Amniotic epithelial cell (primary cell): ENCODE results near the gene TMEM131.
"Not testable (repeated sequence)": the region's sequence is repeated elsewhere in the genome, so short reads cannot be mapped to it uniquely, and the experiment has no call there.

ENCODE experiments used
- DNase-seq: peaks from one replicate; pipeline ENCODE4 v3.0.0-alpha.2; 2010; ENCODE audit warnings: low read depth

TMEM131 gene

DNA sequence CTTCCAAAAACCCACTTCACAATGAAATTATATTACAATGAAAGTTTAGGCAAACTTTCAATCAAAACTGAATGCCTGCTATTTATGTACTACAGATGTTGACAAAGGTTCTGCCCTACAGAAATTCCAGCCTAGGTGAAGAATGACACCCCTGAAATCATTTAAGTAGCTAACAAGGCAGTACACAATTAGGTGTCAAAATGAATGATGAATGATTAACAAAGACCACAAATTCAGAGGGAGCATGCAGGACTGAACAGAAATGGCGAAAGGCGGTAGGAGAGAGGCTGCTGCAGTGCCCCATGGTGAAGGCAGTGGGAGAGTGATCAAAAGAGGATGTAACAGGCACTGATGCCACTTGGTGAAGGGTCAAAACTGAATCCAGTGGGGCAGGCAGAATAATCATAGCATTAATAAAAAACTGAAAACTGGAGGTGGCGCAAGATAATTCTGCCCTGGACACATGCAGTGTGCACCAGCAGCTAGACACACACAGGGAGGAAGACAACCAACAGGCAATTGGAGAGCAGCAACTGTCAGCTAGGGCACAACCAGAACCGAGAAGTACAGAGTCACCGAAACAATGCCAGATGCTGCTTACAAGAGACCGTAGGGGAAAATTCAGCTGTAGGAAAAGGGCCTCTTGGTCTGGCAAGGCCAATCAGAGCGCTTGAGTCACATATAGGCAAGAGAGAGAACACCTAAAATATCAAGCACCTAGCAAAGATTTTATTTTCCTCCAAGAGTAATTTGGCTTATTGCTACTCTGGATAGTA lies 4.5 kb downstream of the TMEM131 start:
- no peak for DNase-seq

DNA sequence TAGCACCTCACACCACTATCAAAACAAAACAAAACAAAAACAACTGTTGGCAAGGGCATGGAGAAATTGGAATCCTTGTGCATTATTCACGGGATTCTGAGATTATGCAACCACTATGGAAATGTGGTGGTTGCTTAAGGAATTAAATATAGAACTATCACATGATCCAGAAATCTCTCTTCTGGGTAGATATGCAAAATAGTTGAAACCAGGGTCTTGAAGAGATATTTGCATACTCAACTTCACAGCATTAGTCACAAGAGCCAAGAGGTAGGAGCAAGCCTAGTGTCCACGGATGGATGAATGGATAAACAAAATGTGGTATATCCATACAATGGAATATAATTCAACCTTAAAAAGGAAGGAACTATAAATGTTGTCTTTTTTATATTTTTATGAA lies 7.0 kb downstream of the TMEM131 start:
- DNase-seq, result peak; percentile 51

DNA sequence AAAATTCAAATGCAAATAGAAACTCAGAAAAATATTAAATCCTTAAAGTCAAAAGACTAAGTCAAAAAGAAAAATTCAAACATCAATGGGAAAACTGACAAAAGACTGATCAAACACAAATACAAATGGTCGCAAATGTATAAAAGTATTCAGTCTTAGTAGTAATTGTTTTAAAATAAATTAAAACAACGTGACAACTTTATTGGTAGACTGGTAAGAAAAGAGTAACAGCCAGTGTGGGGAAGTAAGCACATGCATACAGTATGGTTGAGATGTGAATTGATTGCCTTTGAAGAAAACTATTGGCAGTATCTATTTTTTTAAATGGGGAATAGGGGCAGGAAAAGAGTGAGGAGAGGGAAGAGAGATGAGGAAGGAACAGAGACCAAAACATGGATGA lies 9.8 kb downstream of the TMEM131 start:
- no peak for DNase-seq

DNA sequence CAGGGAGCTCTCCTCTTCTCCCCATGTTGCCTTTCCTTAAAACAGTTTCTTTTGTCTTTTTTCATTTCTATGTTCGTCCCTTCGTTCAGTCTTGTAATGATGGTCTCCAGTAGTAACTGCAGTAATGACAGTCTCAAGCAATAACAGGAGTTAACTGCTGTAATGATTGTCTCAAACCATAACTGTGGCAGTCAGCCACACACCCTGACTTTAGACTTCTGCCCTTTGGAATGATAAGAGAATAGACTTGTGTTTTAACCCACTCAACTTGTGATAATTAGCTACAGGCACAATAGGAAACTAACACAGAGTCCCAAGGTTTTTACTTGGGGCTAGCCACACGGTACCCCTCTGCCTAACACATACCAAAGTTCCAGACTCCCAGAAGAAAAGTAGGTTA lies 12.1 kb downstream of the TMEM131 start:
- no peak for DNase-seq

DNA sequence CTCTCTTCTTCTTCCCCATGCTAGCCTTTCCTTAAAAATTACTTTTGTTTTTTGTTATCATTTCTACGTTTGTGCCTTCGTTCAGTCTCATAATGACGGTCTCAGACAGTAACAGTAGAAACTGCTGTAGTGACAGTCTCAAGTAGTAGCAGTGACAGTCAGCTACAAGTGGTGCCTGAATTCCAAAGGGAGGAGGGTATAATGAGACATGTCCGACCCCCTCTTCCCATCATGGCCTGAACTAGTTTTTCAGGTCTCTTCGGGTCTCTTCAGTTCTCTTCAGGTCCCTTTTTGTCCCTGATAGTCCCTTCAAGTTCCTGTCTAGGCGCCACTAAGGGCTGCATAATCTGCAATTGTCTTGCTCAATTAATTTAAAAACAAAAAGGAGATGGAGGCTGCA lies 12.6 kb downstream of the TMEM131 start:
- DNase-seq, result no peak

DNA sequence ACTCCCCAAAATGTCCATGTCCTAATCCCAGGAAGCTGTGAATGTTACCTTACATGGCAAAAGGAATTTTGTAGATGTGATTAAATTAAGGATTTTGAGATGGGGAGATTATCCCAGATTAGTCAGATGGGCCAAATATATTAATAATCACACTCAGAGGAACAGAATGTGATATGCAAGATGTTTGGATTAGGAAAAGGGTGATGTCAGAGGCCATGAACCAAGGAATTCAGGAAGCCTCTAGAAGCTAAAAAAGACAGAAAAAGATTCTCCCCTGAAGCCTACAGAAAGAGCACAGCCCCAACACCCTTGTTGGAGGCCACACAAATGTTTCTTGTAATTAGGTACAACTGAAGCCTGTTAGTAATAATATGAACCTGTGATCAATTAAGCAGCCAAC lies 13.1 kb downstream of the TMEM131 start:
- DNase-seq, result peak; percentile 67

DNA sequence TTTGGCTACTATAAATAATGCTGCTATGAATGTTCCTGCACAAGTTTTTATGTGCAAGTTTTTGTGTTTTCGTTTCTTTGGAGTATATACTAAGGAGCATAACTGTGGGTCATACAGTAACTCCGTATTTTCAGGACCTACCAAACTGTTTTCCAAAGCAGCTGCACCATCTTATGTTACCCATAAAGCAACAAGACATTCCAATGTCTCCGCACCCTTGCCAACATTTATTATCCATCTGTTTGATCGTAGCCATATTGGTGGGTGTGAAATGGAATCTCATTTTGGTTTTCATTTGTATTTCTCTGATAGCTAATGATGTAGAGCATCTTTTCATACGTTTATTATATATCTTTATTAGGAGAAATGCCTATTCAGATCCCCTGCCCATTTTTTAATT lies 13.8 kb downstream of the TMEM131 start:
- no peak for DNase-seq

DNA sequence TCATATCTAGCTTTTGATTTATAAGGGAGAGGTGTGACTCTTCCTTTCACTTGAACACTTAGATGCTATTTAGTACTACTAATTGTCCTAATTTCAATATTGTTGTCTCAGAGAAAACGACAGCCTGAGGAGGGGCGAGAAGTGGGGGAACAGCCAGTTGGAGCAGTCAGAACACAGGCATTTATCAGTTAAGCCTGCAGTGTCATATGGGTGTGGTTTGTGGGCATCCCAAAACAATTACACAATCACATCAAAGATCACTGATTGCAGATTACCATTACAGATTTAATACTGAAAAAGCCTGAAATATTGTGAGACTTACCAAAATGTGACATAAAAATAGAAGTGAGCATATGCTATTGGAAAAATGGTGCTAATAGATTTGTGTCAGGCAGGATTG lies 15.8 kb downstream of the TMEM131 start:
- DNase-seq, result peak; percentile 35

DNA sequence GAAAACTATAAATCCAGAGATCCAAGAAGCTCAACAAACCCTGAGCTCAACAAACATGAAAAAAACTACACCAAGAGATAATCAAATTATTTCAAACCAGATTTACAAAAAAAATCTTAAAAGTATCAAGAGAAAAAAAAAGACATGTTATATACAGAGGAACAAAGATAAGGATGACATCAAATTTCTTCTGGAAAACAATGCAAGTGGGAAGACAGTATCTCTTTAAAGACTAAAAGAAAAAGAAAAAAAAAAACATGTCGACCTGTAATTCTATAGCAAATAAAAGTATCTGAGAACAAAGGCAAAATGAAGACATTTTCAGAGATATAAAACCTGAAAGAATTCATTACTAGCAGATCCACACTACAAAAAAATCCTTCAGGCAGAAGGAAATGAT lies 21.3 kb downstream of the TMEM131 start:
- DNase-seq, result no peak

DNA sequence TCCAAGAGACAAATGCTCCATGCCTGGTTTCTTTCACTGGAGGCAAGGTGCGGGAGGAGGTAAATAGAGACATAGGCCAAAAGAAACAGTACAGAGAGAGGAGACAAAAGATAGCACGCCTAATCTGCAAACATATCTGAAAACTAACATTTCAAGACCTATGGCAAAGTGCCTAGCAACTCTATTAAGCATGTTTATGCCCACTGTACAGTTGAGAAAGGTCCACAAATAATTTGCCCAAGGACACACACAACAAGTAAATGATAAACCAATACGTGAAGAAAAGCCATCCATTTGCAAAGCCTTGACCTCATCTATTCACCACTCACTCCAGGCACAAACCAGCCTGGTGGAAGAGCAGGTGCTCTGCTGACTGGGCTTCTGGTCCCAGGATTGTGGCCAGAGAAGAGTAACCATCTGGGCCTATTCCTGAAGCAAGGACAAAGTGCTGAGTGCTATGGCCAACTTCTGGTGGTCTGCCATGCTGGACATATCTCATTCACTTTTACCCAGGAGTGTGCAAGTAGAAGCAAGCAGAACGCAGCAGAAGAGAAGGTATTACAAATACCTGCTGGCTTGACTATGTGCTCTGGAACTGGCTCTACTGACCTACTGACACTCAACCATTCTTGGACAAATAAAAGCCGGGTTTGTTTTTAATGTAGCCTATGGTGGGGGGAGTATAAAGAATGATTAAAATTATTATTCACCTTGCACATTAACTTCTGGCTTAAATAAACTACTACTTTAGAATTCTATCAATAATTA lies 25.3 kb downstream of the TMEM131 start:
- no peak for DNase-seq

DNA sequence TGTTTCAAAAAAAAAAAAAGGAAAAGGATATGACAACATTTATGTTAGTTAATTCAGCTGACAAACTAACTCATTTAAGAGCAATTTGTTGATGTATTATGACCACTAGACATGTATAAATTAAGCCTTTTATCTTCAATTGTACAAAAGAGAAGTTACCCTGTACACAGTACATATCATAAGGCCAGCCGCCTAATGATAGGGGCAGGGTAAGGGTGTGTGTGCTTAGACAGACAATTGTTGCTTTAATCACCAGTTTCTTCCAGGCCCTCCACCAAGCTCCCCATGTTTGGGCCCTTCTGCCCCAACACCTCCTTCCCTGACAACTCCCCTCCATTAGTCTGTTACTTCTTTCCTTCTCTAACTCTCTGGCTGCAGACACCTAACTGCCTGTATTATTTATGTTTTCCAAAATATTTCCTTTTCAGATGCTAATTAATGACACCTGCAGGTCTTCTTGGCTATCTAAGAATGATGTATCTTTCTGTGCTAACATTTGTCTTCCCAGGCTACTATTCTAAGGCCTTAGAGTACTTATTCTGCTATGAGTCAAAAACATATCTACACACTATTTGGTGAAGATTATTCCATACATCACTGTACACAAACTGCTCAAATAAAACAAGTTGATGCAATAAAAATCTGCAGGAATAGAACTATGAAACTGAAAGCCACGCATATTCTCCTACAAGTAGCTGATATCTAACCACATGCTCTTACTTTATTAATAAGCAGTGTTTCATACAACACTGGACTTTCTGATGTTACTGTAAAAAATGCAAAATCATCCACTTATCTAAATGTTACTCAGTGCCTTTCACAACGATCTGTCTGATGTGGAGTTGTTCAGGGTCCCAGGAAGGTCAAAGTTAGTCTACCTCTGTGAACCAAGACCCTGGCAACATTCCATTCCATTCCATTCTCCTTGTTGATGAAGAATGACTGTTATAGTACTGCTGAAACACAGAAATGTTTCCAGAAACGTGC lies 26.4 kb downstream of the TMEM131 start:
- peak; percentile 97 for DNase-seq

DNA sequence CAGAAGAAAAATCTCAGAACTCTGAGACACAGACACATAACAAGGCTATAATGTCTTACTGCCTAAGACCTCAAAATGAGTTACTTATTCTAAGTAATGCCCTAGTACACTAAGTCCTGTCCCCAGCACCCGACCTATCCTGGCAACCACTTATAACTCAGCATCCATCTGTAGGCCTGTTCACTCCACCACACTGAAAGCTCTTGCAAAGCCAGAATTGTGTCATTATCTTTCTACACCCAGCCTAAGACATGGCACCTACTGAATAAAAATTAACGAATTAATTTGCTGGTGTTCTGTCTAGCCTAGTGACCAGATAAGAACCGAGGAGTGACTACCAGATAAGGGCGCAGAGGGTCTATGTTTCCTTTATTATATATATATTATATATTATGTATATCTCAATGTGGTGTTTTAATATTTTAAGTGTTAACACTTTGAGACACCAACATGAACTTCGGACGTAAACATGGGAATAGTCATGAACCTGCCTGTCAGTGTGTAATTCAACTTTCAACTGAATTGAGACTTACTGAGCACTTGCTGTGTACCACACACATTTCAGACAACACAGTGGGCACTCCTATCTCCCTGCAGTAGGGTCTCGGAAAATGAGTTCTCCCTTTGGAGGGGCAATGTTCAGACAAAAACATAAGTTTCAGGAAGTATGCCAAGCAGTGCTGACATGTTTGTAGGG lies 27.7 kb downstream of the TMEM131 start:
- DNase-seq, result no peak

DNA sequence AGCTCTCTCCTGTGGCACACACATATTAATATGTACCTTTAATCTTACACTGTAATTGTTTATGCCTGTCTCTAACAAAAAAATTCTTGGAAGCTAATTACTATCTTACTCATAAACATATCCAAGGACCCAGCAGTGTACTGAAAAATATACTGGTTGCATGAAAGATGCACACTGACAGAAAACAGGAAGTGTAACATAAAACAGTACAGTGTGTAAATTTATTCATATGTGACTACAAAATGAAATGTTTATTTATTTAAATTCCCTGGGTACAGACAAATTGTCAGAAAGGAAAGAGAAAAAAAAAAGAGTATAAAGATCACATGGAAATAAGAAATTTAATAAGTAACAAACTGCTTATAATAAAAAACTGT lies 28.5 kb downstream of the TMEM131 start:
- DNase-seq, result no peak

DNA sequence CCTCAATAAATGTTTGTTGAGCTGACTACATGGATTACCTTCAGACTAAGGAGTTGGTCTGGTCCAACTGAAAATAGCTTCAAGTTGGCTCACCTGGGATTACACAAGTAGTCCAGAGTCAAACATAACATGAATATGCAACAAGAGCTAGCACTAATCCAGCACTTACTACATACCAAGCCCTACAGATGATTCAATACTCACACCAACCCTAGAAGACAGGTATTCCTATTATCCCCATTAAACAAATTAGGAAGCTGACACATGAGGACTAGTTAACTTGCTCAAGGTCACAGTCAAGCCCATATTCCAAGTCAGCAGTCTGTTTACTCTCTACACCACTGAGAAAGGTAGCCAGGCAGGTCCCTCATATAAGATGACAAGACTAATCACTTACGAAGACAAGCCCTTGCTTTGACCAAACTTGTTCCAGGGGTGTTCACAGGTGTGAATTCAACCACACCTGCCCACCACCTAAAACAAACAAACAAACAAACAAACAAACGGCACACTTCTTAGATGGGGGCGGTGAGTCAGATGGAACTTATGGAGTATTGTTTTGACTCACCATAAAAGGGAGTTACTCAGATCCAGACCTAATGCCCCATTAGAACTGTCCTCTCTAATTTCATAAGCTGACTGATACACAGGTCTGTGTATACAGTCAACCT lies 29.1 kb downstream of the TMEM131 start:
- peak; percentile 49 for DNase-seq

DNA sequence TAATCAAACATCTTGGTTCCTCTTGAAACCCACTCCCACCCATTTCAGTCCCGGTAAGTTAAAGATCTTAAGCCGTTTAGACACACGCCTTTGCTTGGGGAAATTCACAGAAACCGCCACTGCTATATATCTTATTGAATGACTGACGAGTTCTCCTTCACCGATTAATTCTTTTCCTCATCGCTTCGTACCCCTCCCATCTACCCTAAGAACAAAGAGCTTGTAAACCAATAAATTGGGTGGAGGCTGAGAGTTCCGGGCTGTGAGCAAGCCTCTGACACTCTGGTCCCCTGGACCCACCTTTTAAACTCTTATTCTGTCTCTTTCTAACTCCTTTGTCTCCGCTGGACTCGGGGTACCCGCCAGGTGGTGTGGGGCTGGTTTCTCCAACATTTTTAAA lies 30.6 kb downstream of the TMEM131 start:
- no peak for DNase-seq

DNA sequence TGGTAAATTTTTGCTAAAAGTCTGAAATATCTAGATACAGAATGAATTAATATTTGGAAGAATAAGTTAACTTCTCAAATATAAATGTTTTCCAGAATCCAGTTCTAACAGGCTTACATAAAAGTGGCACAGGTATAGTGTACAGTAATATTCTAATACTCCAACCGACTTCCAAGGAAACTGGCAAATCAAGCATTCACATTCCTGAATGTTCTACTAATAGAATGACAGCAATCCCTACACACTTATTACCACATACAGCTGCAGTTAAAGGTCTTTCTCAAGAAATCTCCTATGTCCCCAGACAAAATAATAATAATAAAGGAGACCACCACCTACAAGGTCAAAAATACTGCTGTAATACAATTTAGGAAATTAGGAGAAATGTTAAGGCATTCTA lies 31.9 kb downstream of the TMEM131 start:
- DNase-seq, result peak; percentile 49

DNA sequence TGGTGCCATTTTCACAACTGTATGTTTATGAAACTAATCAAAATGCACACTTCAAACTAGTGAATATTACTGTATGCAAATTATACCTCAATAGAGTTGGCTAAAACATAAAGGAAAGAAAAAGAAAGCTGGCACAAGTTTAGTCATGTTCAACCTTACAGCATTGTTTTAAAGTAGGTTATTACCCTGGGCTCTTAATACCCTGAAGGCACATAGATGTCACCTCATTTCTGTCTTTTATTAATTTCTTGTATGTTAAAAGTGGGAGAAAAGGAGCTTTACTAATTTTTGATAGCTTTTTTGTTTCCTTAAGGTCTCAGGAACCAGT lies 32.7 kb downstream of the TMEM131 start:
- DNase-seq, result no peak

DNA sequence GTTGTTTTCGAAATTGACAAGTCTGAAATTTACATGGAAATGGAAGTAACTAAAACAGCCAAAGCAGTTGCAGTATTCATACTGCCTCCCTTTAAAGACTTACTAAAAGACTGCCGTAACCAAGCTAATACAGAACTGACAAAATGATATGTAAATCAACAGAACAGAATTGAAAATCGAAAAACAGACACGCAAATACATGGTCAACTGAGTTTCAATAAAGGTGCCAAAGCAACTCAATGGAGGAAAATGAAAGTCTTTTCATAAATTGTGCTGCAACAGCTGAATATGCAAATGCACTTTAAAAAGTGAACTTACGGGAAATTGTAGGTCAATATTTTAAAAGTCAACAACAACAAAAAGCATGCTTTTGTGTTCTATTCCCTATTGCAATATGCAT lies 34.2 kb downstream of the TMEM131 start:
- DNase-seq, result no peak

DNA sequence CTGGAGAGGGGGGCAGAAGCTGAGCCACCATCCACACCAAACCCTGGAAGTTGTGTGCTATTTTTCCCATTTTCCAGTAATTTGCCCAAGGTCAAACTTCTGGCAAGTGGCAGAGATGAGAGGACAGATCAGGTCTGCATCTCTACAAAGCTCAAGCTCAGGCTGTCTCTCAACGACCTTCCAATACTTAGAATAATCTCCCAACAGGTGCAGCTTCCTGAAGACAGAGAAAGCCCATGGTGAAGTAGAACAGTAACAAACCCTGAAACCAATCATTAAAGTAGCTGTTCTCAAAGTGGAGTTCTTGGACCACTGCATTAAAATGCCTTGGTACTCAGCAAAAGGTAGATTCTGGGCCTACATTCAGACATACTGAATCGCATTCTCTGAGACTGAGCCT lies 37.6 kb downstream of the TMEM131 start:
- no peak for DNase-seq

DNA sequence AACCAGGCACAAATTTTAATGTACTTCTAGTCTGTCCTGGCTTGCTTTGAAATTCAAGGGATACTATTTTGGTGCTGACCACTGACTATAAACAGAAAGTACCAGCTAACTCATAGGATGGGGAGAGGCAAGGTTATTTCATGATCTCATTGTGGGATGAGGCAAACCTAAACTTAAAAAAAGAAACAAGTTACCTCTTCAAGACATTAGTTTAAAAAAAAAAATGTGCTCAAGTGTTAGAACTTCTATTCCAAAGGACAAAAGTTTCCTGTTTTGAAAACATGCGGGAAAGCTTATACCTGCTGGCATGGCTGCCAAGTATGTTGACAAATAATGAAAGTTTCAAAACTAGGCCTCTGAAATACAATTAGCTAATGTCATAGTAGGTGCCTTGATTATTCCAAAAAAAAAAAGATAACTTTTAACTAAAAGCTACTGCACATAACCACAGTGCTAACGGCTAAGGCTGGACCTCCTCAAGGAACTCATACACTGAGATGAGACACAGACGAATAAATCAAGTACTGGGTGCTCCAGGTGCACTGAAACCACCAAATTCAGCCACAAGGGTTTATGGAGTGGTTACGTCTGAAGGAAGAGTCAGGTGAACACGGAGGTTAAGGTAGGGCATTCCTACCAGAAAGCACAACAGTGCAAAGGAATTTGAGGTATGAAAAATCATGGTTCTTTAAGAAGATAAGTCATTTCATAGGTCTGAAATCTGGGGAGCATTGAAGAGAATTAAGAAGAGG lies 38.1 kb downstream of the TMEM131 start:
- DNase-seq, result no peak

DNA sequence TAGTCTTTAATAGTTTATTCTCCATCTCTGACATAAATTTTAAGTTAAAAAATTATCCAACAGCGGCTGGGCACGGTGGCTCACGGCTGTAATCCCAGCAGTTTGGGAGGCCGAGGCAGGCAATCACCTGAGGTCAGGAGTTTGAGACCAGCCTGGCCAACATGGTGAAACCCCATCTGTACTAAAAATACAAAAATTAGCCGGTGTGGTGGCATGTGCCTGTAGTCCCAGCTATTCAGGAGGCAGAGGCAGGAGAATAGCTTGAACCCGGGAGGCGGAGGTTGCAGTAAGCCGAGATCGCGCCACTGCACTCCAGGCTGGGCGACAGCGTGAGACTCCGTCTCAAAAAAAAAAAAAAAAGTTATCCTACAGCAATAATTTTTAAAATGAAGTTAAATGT lies 39.0 kb downstream of the TMEM131 start:
- DNase-seq, result not testable (repeated sequence)
